GM13976 (cell line): ENCODE data around the gene MAN2A2.
A peak's percentile ranks its signal among the peaks of the same experiment; 100 is the strongest.

Experiments
- DNase-seq: peaks from one replicate; pipeline ENCODE4 v3.0.0; 2012; ENCODE audit warnings: low spot score
- CTCF ChIP-seq: IDR thresholded peaks from 2 replicates; pipeline ENCODE4 v1.5.1; 2012; ENCODE audit warnings: borderline replicate concordance, mild to moderate bottlenecking; ENCODE audit not compliant: insufficient read depth; ENCODE audit errors: extremely low read depth, missing control alignments, control extremely low read depth
- in situ Hi-C: fragments of 300-500 bp; cut with MboI; formaldehyde crosslinking; loops from one replicate; pipeline ENCODE4 v1.12.0; 2022; ENCODE audit warnings: low sequenced_read_pairs, mixed read lengths, inconsistent platforms; ENCODE audit not compliant: unreplicated experiment

Gene MAN2A2

GRCh38 chr15:90883526-90883975 lies 19.6 kb upstream of the MAN2A2 start:
- in situ Hi-C loops = loop anchor here (10.0 to 25.0 kb wide), 3 partner anchors 189 to 571 kb away; no protein-coding TSS in a partner anchor
- TF ChIP-seq CTCF = no peak
- DNase-seq = no peak

DNA sequence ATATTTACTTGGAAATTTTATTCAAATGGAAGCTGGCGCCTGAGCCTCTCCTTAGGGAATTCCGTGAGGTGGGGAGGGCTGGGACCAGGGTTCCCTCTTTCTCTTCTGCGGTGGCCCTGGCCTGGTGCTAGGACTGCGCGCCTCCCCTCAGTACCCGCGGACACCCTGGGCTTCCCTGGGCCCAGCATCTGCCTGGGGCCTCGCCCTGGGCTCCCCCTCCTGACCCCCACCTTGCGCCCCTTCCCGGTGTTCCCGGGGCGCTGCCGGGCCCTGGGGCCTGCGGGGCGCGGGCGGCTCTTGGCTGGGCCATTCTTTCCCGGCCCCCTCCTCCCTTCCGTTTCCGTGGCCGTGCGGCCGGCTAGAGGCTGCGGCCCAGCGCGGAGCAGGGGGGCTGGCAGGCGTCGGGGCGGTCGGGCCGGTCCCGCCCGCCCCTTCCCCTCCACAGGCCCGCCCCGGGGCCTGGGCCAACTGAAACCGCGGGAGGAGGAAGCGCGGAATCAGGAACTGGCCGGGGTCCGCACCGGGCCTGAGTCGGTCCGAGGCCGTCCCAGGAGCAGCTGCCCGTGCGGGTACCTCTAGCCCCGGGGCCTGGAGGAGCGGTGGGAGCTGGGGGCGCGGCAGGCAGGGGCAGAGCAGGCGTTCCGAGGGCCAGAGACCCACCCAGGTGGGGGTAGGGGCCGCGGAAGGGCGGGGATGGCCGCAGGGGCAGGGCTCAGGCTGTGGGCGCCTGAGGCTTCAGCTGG lies 19.0 kb upstream of the MAN2A2 start, which contains the start of gene FES:
FES (plus strand) TSS at position 529 of the 743 bp plus-strand sequence. CDS start 542 bp downstream, outside the sequence.
- in situ Hi-C loops = loop anchor here (10.0 to 25.0 kb wide), 3 partner anchors 189 to 572 kb away; no protein-coding TSS in a partner anchor
- DNase-seq = peak; percentile 51
- TF ChIP-seq CTCF = no peak

- in situ Hi-C loops = loop anchor here (5.0 to 25.0 kb wide), 4 partner anchors 190 to 573 kb away; no protein-coding TSS in a partner anchor
- TF ChIP-seq CTCF = no peak
- no peak for DNase-seq
These were observed 18.2 kb upstream of the MAN2A2 start for GRCh38 chr15:90884719-90885431.

- in situ Hi-C loops = loop anchor here (5.0 to 25.0 kb wide), 4 partner anchors 191 to 573 kb away; no protein-coding TSS in a partner anchor
- TF ChIP-seq CTCF = peak; percentile 94
- DNase-seq = peak; percentile 84
These were observed 17.4 kb upstream of the MAN2A2 start for GRCh38 chr15:90885432-90886290.

GRCh38 chr15:90886291-90886614 lies 16.8 kb upstream of the MAN2A2 start:
- in situ Hi-C loops = loop anchor here (5.0 to 25.0 kb wide), 4 partner anchors 191 to 574 kb away; no protein-coding TSS in a partner anchor
- no peak for TF ChIP-seq CTCF
- DNase-seq = no peak

- no peak for DNase-seq
- in situ Hi-C loops = loop anchor here (5.0 to 25.0 kb wide), 4 partner anchors 192 to 575 kb away; no protein-coding TSS in a partner anchor
- TF ChIP-seq CTCF = no peak
These were observed 16.0 kb upstream of the MAN2A2 start for GRCh38 chr15:90887037-90887481.
